GM12878 (cell line): ENCODE results near the gene UFD1. TPM values are rescaled to one million over a fixed set of nuclear protein-coding genes. Genes with fewer than 3 reads are reported as not detected.

Source experiments
- ATAC-seq: fragments of 200-7000 bp; cut with Tn5 transposase; 3 replicates; pipeline ENCODE4 v1.9.1; 2020; ENCODE audit warnings: mild to moderate bottlenecking, moderate library complexity
- BruUV-seq: library from RNA; stranded (reverse); fragments of 400-500 nt; replicated peaks from 2 replicates; lab custom pipeline; 2021; lab: Mats Ljungman, UMichigan
- CTCF ChIA-PET: fragments of 300-600 bp; sonication (Branson Sonifier 250); formaldehyde crosslinking; extraction: SDS; loops from one replicate; lab custom pipeline; 2021; ENCODE audit warnings: inconsistent platforms; lab: Yijun Ruan, JAX
- POLR2A ChIA-PET: fragments of 350-600 bp; formaldehyde crosslinking; extraction: SDS; loops from one replicate; lab custom pipeline; 2021; ENCODE audit warnings: inconsistent platforms; lab: Charles Lee
- RAD21 ChIA-PET: fragments of 300-600 bp; sonication (Branson Sonifier 250); formaldehyde crosslinking; loops from one replicate; lab custom pipeline; 2023; ENCODE audit warnings: antibody characterized with exemption; ENCODE audit not compliant: unreplicated experiment; lab: Charles Lee
- SMC1A ChIA-PET: fragments of 300-600 bp; sonication (Branson Sonifier 250); formaldehyde crosslinking; loops from one replicate; lab custom pipeline; 2023; ENCODE audit not compliant: unreplicated experiment, uncharacterized antibody; lab: Charles Lee
- DNase-seq: peaks from one replicate; pipeline ENCODE4 v3.0.0-alpha.2; 2011; ENCODE audit warnings: low read depth, low spot score
- FAIRE-seq: peaks from 3 replicates; lab custom pipeline; 2011; peaks lifted over from hg19 to GRCh38; lab: Jason Lieb, UNC
- H2AFZ ChIP-seq: 2 replicates; pipeline ENCODE4 v1.6.0; 2011; ENCODE audit warnings: low read depth, low read length, control low read depth; ENCODE audit not compliant: control insufficient read depth
- H3K27ac ChIP-seq: 2 replicates; pipeline ENCODE4 v1.5.1; 2011; ENCODE audit warnings: control low read depth; ENCODE audit not compliant: control insufficient read depth, insufficient read depth
- H3K27me3 ChIP-seq, 2 experiments: replicated peaks in 1 of 2; 2 replicates each; pipeline versions ENCODE4 v1.6.0 to v1.6.1; 2011; ENCODE audit warnings: low read length in 1 of 2; ENCODE audit not compliant: control insufficient read depth in 2 of 2, insufficient read depth in 2 of 2
- H3K36me3 ChIP-seq, 2 experiments: 2 replicates each; pipeline ENCODE4 v1.5.1; 2011; ENCODE audit warnings: low read length in 1 of 2; ENCODE audit not compliant: control insufficient read depth in 2 of 2, insufficient read depth in 2 of 2
- H3K4me1 ChIP-seq: 2 replicates; pipeline ENCODE4 v1.6.1; 2011; ENCODE audit warnings: mild to moderate bottlenecking, low read length, moderate library complexity, mixed read lengths; ENCODE audit not compliant: control insufficient read depth, insufficient read depth
- H3K4me2 ChIP-seq: 2 replicates; pipeline ENCODE4 v1.6.0; 2011; ENCODE audit warnings: control low read depth; ENCODE audit not compliant: control insufficient read depth, insufficient read depth
- H3K4me3 ChIP-seq: fragments of 200-600 bp; sonication (generic); 2 replicates; pipeline ENCODE4 v1.5.1; 2016
- H3K79me2 ChIP-seq: 2 replicates; pipeline ENCODE4 v1.6.0; 2011; ENCODE audit warnings: low read length; ENCODE audit not compliant: control insufficient read depth, insufficient read depth
- H3K9ac ChIP-seq: 2 replicates; pipeline ENCODE4 v1.8.0; 2011; ENCODE audit warnings: low read length, control low read depth, mixed read lengths; ENCODE audit not compliant: control insufficient read depth, insufficient read depth
- H3K9me3 ChIP-seq: replicated peaks from 3 replicates; pipeline ENCODE4 v1.5.1; 2011; ENCODE audit warnings: mild to moderate bottlenecking, low read length; ENCODE audit not compliant: control insufficient read depth, insufficient read depth
- H4K20me1 ChIP-seq: 2 replicates; pipeline ENCODE4 v1.6.0; 2011; ENCODE audit not compliant: control insufficient read depth, insufficient read depth
- ATF7 ChIP-seq: fragments of 450-650 bp; IDR thresholded peaks from 2 replicates; pipeline ENCODE4 v1.6.1; 2016; ENCODE audit warnings: low read depth, mild to moderate bottlenecking
- CBX3 ChIP-seq: fragments of 200-600 bp; sonication (generic); IDR thresholded peaks from 2 replicates; pipeline ENCODE4 v1.6.1; 2016; ENCODE audit warnings: low read depth, borderline replicate concordance
- CEBPB ChIP-seq, 2 experiments: fragments of 150-350 bp in 1 of 2; IDR thresholded peaks; 2 replicates each; pipeline ENCODE4 v1.6.1; 2012 to 2014; ENCODE audit warnings: low read depth in 2 of 2, low read length in 2 of 2, borderline replicate concordance in 1 of 2, inconsistent platforms in 1 of 2
- CEBPZ ChIP-seq: fragments of 150-350 bp; IDR thresholded peaks from 2 replicates; pipeline ENCODE4 v1.6.1; 2016; ENCODE audit warnings: low read depth, low read length
- CREB1 ChIP-seq: IDR thresholded peaks from 2 replicates; pipeline ENCODE4 v1.6.1; 2012; ENCODE audit warnings: low read depth, mild to moderate bottlenecking, inconsistent platforms
- EED ChIP-seq: sonication (generic); IDR thresholded peaks from 2 replicates; pipeline ENCODE4 v1.6.1; 2016; ENCODE audit warnings: antibody characterized with exemption, low read depth
- EP300 ChIP-seq, 2 experiments: fragments of 150-350 bp in 1 of 2; IDR thresholded peaks; 2 replicates each; pipeline ENCODE4 v1.6.1; 2011 to 2012; ENCODE audit warnings: low read depth in 2 of 2, low read length in 2 of 2, borderline replicate concordance in 1 of 2, improper control_type of control experiment in 1 of 2, inconsistent platforms in 1 of 2; ENCODE audit not compliant: control insufficient read depth in 1 of 2
- ETV6 ChIP-seq, 2 experiments: fragments of 450-650 bp in 1 of 2; IDR thresholded peaks in 1 of 2; conservative IDR thresholded peaks in 1 of 2; 2 replicates each; pipeline ENCODE4 v1.6.1; 2014; ENCODE audit warnings: antibody characterized with exemption in 1 of 2, borderline replicate concordance in 1 of 2, low read depth in 1 of 2, mild to moderate bottlenecking in 1 of 2, moderate library complexity in 1 of 2
- HCFC1 ChIP-seq: fragments of 150-350 bp; IDR thresholded peaks from 2 replicates; pipeline ENCODE4 v1.6.1; 2014; ENCODE audit warnings: low read length
- IKZF2 ChIP-seq, 2 experiments: fragments of 450-650 bp; IDR thresholded peaks; 2 replicates each; pipeline ENCODE4 v1.6.1; 2017; ENCODE audit warnings: mild to moderate bottlenecking in 2 of 2, moderate library complexity in 2 of 2
- SPI1 ChIP-seq: IDR thresholded peaks from 2 replicates; pipeline ENCODE4 v1.6.1; 2011; ENCODE audit warnings: low read depth, mild to moderate bottlenecking, low read length, moderate library complexity, borderline replicate concordance; ENCODE audit not compliant: insufficient read depth
- TCF7 ChIP-seq: IDR thresholded peaks from 2 replicates; pipeline ENCODE4 v1.6.1; 2014; ENCODE audit warnings: antibody characterized with exemption, borderline replicate concordance
- WGBS: methylation state at CpG from one replicate; pipeline ENCODE4 v1.1.6; 2016; ENCODE audit warnings: low lambda C conversion rate; ENCODE audit not compliant: insufficient replicate concordance, insufficient coverage; ENCODE audit errors: missing lambda C conversion rate; 5-methylcytosine and 5-hydroxymethylcytosine counted together
- in situ Hi-C: fragments of 300-500 bp; cut with MboI; formaldehyde crosslinking; loops from 9 replicates; pipeline ENCODE4 v1.14.3; 2018; ENCODE audit warnings: mixed read lengths
- intact Hi-C: fragments of 100-400 bp; cut with micrococcal nuclease; formaldehyde crosslinking; loops from one replicate; pipeline ENCODE4 v1.14.2; 2022; ENCODE audit not compliant: unreplicated experiment
- polyA plus RNA-seq, 11 experiments: library from polyadenylated mRNA; depleted of rRNA in 4 of 11; unstranded in 6 of 11; stranded (reverse) in 5 of 11; fragments of >200 nt; fragmentation: Nextera tagmentation in 4 of 11; fragmentation: Illumina TruSeq in 1 of 11; extraction: Ambion mirVana in 4 of 11; extraction: Trizol in 1 of 11; gene quantifications; 1 replicate in 1 of 11; 2 replicates in 10 of 11; pipeline versions ENCODE4 v1.2.1 to v1.2.3, GENCODE V29; 2011 to 2016; ENCODE audit warnings: inconsistent platforms in 2 of 11, missing spikeins in 2 of 11, low read depth in 1 of 11
- total RNA-seq, 4 experiments: library from RNA; depleted of rRNA in 3 of 4; stranded (reverse); fragments of >200 nt in 3 of 4; fragmentation: Illumina TruSeq in 1 of 4; extraction: Trizol in 1 of 4; gene quantifications; 2 replicates each; pipeline versions ENCODE4 v1.2.1 to v1.2.3, GENCODE V29; 2013 to 2021

UFD1 gene
- total and polyA plus RNA-seq, 10 of the 15 experiments (the other 5 are each of a cell fraction or from before 2014, with no cell fraction given) = 67.2 to 143 (median 117) TPM

- TF ChIP-seq EED (no peak), CEBPZ (no peak), ATF7 (no peak), CREB1 (no peak), EP300 (IDR thresholded peaks at IDR 0.05; ENCODE audit: borderline replicate concordance in 1 of 2, control insufficient read depth in 1 of 2, low read depth in 2 of 2, low read length in 2 of 2) (no peak)
- TF ChIP-seq, all 136 proteins: peak for 0
These were observed 58.7 kb downstream of the UFD1 start (continued) for GRCh38 chr22:19420321-19420720.

DNA sequence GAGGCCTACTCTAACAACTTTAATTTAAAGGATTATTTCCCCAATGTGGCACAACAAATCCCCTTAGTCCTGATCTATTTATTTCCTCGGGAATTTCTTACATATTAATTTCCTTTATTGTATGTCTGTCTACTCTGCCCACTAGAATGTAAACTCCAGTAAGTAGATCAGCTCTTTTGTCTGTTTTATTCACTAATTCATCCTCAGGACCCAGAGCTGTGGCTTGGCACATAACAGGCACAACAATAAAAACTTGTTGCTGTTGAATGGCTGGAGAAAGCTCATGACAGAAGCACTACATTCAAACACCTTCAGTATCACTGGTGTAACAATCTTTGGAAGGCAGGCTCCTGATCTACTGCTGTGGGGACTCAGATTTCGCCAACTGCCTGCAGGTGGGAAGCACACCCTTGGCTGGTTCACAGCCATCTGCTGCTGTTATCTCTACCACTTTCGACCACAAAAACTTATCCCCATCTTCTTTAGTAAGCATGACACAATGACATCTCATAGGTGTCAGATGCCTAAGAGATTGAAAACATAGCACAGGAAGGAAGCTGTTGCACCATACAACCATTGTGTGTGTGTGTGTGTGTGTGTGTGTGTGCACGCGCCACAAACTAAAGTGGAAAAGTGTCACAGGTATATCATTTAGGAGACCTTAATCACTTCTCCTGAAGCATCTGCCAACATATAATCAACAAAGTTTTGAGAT is 59.4 kb downstream of the UFD1 start:
- FAIRE-seq (no peak), ATAC-seq (peak; percentile 93), DNase-seq (peak; percentile 55)
- BruUV-seq = no TSS peak
- H3K9me3 ChIP-seq = no peaks in the 10 kb centered on the region; the same call in 2 of the 3 replicates
- peaks cover 11% of the 10 kb centered on the region for H3K4me1 ChIP-seq
- ChIA-PET SMC1A (interaction anchor here (0.6 to 1.0 kb wide), 4 partner anchors 8 to 49 kb away, joined by 3 read pairs; partner anchors contain the start of gene HIRA), CTCF (interaction anchor here (0.6 to 1.6 kb wide), 2 partner anchors 13 to 240 kb away, joined by 3 read pairs; no protein-coding TSS in a partner anchor), POLR2A (interaction anchor here (0.7 to 1.7 kb wide), 2 partner anchors 12 to 323 kb away, joined by 3 to 5 read pairs; partner anchors contain the start of gene HIRA), RAD21 (no interaction called here)
- H3K9ac ChIP-seq = no peak overlapping the region
- no peak overlapping the region for H3K4me3 ChIP-seq
- peaks cover 68% of the 10 kb centered on the region for H3K79me2 ChIP-seq
- peak overlapping the region; percentile 70 for H3K4me2 ChIP-seq
- in situ Hi-C loops (no loop called here), intact Hi-C loops (loop anchor here (10.0 kb wide), 1 partner anchor 125 kb away; the partner anchor contains the start of gene CLTCL1)
- H2AFZ ChIP-seq = no peak overlapping the region
- H3K27me3 ChIP-seq = no peaks in the 10 kb centered on the region
- H3K36me3 ChIP-seq = no peaks in the 10 kb centered on the region; a peak in 1 of 4 replicates
- 51% methylated on average over 5 of the region's 5 CpGs for WGBS
- no peaks in the 10 kb centered on the region for H4K20me1 ChIP-seq
- peak overlapping the region; percentile 72 for H3K27ac ChIP-seq
- no peak for TF ChIP-seq SPI1
- peak; percentile 47 to 62; a peak in 3 of 4 replicates for TF ChIP-seq IKZF2 (IDR thresholded peaks at IDR 0.05)
- no peak for TF ChIP-seq CBX3
- no peak for TF ChIP-seq HCFC1
- no peak for TF ChIP-seq CEBPZ
- TF ChIP-seq CEBPB (IDR thresholded peaks at IDR 0.05; ENCODE audit: borderline replicate concordance in 1 of 2, low read depth in 2 of 2, low read length in 2 of 2) = no peak
- TF ChIP-seq TCF7 = no peak
- TF ChIP-seq ETV6 (conservative IDR thresholded peaks at IDR 0.05 in 1 of 2, IDR thresholded peaks at IDR 0.05 in 1 of 2; ENCODE audit: borderline replicate concordance in 1 of 2, low read depth in 1 of 2) = peak in 1 of 2 experiments; percentile 68; a peak in 2 of 4 replicates
